NCI-H1105 treated with DMSO at 0.1 percent for 48 hours (cell line): ENCODE measurements around the gene SUFU.

Experiments
- DNase-seq: peaks from one replicate; lab custom pipeline; 2025; lab: John Stamatoyannopoulos, UW

Gene SUFU

DNA sequence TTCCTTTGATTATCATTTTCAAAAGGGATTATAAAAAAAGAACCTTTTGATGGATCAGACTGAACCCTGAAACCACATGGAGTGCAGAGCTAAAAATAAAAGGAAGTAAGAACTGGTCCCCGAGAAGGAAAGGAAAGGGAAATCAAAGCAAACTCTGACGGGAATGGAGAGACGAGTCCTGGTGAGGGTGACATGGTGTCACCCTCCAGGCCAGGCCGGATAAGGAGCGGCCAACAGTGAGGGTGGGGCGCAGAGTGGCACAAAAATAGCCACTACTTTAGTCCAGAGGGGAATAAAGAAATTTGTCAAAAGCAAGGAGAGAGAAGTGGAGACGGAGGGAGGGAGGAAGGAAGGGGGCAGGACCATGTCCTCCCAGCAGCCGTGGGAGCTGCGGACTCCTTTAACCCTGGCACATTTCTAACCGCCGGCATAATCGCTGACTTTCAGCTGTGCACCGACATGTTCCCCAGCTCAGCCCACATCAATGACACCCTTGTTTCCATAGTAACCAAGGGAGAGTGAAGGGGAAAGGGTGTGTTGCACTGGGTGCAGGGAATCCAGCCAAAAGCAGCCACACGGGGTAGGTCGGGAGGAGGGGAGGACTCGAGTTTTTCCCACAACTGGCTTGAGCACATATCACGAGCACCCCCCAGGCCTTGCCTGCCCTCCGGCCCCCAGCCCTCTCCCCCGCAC, 170.2 kb downstream of the SUFU start:
- DNase-seq, result peak; percentile 77

DNA sequence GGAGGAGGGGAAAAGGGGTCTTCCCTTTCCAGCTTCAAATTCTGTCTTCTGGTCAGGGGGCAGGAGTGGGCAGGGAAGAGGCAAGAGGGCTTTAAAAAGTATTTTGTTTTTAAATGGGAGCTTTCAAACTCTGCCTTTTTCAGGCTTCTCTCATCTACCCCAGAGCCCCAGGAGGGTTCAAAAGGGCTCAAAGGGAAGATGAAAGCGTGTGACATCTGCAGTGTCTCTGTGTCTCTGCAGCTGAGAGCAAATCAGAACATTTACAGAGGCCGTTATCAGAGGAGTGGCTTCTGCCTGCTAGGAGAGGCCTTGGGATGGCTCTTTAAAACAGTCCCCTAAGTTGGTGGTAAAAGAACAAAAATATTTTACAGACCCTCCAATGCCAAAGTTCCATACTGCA, 170.8 kb downstream of the SUFU start:
- peak; percentile 6 for DNase-seq

DNA sequence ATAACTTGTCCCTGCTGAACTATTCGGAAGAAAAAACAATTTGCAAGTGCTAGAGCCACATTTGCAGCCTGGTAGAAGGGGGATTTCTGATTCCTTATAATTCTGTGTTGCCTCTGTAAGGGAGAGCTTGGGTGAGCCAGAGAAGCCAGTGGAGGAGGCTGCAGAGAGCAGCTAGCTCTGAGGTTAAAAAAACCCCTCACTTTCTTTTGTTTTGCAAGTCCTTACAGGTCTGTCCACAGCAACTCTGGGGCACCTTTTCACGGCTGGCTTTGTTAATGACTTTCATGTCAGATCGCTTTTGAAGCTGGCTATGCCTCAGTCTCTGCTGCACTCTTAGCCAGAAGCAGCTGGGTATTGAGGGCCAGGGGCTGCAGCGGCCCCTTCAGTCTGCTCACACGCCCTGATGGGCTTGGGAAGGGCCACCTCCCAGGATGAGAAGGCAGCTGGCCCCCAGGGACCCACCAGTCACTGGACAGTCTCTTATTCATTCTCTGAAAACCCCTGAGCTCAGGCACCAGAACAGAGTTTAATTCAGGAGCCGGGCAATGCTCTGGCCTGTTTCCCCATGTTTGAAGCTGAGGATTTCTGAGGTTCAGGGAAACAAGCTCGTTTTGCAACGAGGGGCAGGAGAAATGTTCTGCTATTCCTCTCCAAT, 171.4 kb downstream of the SUFU start:
- peak; percentile 30 for DNase-seq

DNA sequence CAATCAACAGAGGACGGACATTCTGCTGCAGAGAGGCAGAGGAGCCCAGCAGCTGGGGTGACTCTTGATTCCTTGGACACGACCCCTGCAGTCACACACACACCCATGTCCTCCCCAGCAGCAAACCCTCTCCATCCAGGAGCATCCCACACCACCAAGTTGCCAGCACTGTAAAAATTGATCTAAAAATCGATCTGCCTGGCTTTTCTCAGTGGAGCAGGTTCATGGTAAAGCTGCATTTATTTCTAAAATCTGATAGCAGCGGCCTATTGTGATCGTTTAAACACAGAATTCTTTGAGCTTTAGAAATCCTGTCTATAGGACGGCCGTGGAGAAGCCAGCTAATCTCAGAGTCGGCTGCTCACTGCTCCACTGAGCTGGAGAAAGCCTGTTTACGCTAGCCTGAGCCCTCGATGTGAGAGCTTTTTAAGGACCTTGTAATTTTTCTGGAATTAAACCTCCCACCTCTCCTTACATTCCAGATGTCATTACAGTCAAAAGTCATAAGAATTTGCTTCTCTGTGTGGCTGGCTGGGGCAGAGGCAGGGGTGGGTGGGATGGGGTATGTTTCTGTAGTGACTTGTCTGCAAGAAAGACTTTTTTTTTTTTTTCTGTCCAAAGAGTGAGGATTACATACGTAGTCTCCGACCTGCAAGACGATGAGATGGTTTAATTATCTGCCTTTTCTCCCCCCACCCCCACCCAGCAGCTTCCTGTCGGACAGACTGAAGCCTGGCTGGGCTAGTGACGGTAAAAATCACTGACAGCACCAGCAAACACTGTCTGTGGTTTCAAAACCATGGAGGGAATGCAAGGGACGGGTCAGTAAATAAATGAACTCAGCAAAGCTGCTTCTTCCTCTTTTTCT, 172.1 kb downstream of the SUFU start:
- no peak for DNase-seq

DNA sequence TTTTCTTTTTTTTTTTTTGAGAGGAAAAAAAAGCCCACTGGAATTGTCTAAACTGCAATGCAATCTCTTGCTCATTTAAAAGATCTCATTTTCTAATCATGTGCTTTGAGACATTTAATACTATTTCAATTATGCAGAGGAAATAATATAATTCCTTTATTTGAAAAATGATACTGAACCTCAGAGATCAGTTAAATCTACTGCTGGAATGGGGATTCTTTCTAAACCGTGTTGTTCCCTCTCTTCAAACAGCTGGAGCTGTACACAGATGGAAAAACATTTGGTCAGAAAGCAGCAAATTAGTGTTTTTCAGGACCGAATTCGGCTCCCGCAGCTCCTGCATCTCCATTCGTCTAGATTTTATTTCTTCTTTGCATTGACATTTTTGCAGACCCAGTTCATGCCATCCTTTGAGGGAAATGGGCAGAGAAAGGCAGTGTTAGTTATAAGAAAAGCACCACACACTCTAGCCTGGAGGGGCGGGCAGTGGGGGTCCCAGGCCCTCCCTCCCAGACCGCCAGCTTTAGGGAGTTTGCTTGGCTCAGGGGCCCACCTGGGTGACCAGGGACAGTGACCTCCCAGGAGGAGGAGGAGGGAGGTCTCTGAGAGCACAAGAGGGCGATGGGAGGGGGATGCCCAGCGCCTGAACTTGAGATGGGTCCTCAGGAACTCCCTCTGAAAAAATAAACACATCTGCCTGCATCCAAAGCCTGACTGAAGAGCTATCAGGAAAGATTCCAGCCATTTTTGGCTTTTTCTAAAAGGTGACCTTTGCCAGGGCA, 173.0 kb downstream of the SUFU start:
- no peak for DNase-seq

DNA sequence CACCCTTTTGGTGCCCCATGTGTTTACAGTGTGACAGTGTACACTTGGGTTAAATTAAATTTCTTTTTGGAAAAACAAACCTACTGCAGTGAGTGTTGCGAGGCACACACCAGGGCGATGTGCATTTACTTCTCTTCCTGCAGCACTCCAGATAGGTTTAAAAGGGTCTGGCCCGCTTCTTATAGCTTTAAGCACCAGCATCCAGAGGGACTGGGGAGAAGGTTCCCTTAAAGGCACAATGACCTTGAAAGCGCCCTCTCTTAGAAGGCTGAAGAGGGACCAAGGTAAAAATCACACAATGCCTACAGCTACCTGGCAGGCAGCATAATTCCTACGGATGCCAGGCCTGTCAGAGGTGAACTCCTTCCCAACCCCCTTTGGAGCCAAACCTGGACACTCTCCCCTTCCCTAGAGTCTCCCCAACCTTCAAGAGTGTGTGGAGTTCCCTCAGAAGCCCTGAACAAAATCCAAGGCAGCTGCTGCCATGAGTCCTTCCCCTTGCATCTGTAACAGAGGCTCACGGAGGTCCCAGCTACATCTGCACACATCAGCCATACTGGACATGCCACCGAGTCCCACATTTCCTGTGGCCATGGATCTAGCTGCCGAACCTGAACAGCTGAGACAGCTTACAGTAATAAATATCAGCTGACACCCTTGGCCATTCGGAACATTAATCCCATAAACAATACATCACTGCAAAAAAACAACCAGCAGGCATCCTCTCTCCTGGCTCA, 173.7 kb downstream of the SUFU start:
- no peak for DNase-seq

DNA sequence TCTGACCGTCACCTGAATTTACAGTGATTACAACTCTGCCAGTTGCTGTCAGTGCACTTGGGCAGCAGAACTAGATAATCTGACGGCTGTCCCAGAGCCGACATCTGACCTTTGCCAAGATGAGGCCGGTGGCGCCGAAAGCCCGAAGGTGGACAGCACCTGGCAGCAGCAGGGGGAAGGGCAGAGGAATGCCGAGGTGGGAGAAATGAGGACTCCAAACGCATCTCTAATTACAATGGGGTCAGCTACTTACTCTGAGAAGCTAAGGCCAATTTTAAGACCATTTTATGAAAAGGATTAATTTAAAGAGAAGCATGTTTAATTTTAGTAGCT, 174.3 kb downstream of the SUFU start:
- DNase-seq, result no peak

DNA sequence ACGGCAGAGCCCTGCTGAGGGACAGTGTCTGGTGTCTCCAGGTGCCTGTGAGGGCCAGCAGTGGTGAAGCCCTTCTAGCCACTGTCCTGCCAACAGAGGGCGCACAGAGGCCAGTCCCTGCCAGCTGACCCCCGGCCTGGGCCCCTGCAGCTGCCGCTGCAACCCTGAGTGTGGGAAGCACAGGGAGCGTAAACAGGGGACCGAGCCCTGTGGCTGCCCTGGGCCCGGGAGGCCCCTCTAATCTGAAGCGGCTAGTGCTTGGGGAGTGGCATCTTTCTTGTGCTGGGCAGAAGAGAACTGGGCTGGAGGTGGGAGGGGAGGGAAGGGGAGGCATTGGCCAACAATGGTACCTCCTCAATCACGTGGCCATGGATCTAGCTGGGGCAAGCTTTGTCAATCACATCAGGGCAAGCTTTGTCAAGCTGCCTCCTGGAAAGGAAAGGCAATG, 175.1 kb downstream of the SUFU start:
- DNase-seq, result peak; percentile 32

DNA sequence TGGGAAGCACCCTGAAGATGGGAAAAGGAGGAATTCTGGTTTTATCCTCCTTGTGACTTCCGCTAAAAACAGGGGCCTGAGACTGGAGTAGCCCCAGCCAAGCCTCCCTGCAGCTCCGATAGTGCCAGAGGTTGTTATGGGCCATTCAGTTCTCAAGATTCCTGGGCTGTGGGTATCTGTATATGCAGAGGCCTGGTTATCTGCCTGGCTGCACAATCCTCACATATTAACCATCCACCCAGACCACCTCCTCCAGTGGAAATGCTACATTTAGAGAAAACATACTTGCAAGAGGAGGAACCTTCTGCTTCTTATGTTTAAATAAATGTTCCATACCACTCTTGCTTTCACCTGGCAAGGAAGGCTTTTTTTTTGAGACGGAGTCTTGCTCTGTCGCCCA, 175.8 kb downstream of the SUFU start:
- DNase-seq, result no peak

DNA sequence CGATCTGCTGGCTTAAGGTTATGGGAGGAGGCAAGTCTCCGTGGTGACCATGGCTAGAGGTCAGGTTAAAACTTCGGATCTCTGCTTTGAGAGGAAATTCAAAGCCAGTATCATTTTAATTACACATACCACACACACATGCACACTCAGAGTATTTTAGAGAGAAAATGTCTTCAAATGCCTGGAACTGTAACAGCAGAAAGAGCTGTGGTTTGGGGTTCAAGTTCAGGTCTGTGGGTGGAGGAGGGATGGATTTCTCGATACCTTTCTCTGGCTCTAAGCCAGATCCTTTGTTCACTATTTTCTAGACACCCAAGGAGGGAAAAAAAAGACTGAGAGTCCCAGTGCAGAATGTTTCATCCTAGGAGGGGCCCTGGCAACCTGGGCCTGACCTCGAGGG, 177.9 kb downstream of the SUFU start:
- DNase-seq, result no peak

DNA sequence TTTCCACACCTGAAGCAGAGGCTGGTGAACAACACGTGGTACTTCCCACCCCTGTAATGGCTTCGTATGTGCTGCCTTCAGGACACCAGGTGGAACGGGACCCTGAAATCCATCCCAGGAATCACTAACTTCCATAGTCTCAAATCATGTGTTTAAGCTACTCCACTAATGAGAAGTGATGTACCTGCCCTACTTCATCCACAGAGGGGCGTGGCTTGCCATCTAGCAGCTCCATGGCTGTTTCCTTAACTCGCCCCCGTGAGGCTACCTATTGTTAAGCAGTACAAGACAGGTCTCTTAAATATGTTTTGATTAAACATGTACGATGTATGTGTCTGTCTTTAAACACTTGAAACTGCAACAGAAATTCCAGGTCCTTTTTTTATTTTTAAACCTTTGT, 178.6 kb downstream of the SUFU start:
- DNase-seq, result no peak

DNA sequence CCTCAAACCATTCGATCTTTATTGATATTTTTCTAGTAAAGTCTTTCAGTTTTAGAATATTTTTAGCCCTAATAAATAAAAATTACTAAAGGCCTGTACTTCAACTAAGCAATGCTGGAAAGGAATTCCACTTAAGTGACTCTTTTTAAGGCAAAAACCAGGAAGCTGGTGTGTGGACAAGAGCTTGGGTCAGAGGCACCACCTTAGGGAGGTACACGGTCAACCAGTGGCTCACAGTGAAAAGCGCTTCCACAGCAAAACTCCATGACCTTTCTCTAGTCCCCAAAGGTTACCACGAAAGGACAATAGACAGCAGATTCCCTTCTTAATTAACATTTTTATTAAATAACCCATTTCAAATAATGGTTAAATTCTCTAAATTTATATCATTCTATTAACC, 179.2 kb downstream of the SUFU start:
- no peak for DNase-seq
